Activated T-cell treated with anti-CD3 and anti-CD28 coated beads, Interleukin-2, amount 50 U/mL, for 24 hours (primary cell): ENCODE data around the gene FHL2.

Experiments
- DNase-seq: peaks from one replicate; pipeline ENCODE4 v3.0.0-alpha.2; 2020
- H3K27ac Mint-ChIP-seq: 2 replicates; pipeline ENCODE4 v1.8.0; 2020; ENCODE audit warnings: mild to moderate bottlenecking, mixed read lengths
- H3K27me3 Mint-ChIP-seq: 2 replicates; pipeline ENCODE4 v1.8.0; 2020; ENCODE audit warnings: mixed read lengths
- H3K36me3 Mint-ChIP-seq: 2 replicates; pipeline ENCODE4 v1.8.0; 2020; ENCODE audit warnings: low read depth, mixed read lengths
- H3K4me1 Mint-ChIP-seq: 2 replicates; pipeline ENCODE4 v1.8.0; 2020; ENCODE audit warnings: low read depth, mixed read lengths
- H3K4me3 Mint-ChIP-seq: 2 replicates; pipeline ENCODE4 v1.8.0; 2020; ENCODE audit warnings: mild to moderate bottlenecking, moderate library complexity, mixed read lengths
- H3K9me3 Mint-ChIP-seq: 2 replicates; pipeline ENCODE4 v1.8.0; 2020; ENCODE audit warnings: mixed read lengths

The FHL2 gene

DNA sequence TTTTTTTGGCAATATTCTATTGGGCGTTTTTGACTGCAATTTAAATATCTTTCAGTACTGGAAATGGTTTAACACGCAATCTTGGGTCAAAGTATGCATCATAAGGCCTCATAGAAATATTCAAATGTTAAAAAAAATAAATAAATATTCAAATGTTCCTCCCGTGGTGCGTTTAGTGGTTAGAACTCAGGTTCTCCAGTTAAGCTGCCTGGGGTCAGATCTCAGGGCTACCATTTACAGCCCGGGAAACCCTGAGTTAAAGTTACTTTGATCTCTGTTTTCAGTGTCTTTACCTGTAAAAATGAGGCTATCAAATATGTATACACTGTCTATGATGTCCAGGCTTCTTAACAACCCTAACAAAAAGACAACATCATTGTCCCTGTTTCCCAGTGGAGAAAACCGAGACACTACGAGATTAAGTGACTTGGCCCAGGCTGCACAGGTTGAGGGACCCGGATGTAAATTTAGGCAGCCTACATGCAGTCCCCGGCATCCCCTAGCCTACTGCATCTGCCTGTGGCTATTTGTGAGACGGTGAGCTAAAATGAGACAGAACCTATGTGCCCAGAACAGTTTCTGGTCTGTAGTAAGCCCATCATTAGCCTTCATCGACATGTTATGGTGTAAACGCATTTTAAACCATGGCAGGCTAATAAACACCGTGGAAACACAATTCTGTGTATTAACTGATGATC is 1.7 kb downstream of the FHL2 start:
- H3K4me1 Mint-ChIP-seq: peaks cover 19% of the 10 kb centered on the region
- no peak for DNase-seq
- no peaks in the 10 kb centered on the region for H3K36me3 Mint-ChIP-seq
- H3K9me3 Mint-ChIP-seq: no peaks in the 10 kb centered on the region
- peak overlapping the region; percentile 32 for H3K4me3 Mint-ChIP-seq
- peaks cover 24% of the 10 kb centered on the region for H3K27me3 Mint-ChIP-seq
- no peak overlapping the region for H3K27ac Mint-ChIP-seq

DNA sequence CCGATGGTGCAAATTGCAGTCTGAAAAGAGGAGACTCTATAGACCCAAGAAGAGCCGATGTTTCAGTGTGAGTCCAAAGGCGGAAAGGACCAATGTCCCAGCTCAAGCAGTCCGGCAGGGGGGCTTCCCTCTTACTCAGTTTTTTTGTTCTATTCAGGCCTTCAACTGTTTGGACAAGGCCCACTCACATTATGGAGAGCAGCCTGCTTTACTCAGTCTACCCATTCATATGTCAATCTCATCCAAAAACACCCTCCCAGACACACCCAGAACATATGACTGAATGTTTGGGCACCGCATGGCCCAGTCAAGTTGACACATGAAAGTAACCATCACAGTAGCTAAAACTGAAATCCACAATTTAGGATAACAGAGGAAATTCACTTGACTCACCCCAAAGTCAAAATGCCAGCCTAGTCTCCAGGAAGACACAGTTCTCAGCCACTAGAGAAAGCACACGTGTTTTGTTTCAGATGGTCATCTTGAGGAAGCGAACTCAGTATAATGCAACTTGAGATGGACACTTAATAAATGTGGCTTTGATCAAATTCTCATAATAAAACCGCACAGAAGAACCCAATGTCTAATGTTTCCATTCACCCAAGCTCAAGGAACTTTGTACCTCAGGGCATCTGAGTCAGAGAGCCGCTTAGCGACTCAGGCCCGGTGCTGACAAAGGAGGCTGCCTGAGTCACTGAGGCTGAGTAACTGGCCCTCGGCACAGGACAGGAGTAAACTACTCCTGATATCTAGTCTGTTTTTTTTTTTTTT is 2.4 kb downstream of the FHL2 start:
- Mint-ChIP-seq H3K9me3 (no peaks in the 10 kb centered on the region), H3K27me3 (peaks cover 24% of the 10 kb centered on the region), H3K4me1 (peaks cover 19% of the 10 kb centered on the region), H3K4me3 (no peak overlapping the region), H3K36me3 (no peaks in the 10 kb centered on the region), H3K27ac (peak overlapping the region; percentile 80)
- DNase-seq: peak; percentile 47

DNA sequence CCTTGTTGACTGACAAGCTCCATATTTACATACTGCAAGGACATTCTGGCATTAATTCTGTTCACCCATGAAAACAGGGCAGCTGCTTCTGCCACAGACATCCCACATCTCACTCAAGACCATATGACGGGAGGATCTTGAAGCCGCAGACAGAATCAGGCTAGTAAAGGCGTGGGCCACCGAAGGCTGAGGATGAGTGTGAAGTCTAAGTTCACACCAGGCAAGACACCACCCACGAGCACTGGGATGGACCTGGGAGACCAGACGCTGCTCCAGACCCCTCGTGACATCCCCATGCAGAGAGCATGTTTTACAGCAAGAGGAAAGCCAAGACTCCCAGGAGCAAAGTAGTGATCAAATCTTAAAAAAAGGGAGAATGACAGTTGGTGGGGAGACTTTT is 3.2 kb downstream of the FHL2 start:
- DNase-seq: no peak
- Mint-ChIP-seq H3K36me3 (no peaks in the 10 kb centered on the region), H3K27ac (no peak overlapping the region), H3K4me1 (peaks cover 19% of the 10 kb centered on the region), H3K4me3 (no peak overlapping the region), H3K9me3 (no peaks in the 10 kb centered on the region), H3K27me3 (peaks cover 24% of the 10 kb centered on the region)

DNA sequence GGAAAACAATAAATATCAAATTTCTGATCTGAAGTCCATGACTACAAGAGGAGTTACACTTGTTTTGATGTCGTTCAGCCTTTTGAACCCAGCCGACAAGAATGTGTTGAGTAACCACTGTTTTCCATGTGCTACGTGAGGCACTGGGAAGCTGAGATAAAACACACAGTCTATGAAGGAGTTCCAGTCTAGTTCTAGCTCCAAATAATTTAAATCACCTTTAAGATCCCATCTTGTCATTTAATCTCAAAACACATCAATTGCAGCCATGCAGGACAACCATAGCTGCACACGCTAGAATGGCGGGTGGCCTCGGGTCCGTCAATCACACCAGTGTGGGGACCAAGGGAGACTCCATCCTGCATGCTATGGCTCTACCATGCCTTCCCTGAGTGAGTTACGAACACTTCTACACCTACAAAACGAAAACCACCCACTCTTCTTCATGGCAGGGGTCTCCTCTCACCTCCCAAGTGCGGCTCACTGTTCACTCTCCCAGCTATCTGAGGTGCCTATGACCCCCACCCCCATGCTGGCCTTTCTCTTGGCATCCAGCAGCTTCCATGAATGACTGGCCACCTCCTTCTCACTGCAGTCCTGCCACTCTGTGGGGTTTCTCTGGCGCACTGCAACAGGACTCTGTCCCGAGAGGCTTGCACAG is 3.8 kb downstream of the FHL2 start:
- no peak for DNase-seq
- Mint-ChIP-seq H3K4me1 (peaks cover 19% of the 10 kb centered on the region), H3K4me3 (no peak overlapping the region), H3K27me3 (peaks cover 21% of the 10 kb centered on the region), H3K36me3 (no peaks in the 10 kb centered on the region), H3K9me3 (no peaks in the 10 kb centered on the region), H3K27ac (no peak overlapping the region)

DNA sequence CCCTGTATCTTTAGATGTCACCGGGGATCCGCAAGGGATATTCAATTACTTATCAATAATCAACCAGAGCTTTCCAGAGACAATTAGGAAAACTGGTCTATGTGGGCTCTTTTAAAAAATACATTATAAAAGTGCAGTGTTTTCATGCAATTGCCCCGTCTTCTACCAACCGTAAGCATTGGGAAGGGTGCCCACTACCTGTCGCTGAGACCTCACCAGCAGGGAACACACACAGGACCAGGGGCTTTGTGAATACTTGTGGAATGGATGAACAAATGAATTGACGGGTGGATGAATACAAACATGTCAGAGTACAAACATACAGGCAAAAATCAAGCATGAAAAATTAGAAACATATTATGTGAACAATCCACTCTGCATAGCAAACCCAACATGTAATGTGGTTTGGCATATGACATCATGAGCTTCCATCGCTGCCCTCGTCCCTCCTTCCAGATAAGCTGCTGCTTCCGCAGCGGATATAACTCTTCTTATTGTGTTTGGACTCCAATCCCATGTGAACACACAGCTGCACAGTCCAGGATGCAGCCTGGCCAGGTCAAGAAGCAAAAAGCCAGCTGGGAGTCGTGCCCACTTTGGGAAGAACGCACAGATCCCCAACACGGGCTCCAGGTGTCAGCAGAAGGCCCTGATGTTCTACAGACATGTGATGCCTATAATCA is 5.3 kb downstream of the FHL2 start:
- Mint-ChIP-seq H3K4me1 (peaks cover 17% of the 10 kb centered on the region), H3K27me3 (peaks cover 10% of the 10 kb centered on the region), H3K27ac (no peak overlapping the region), H3K9me3 (no peaks in the 10 kb centered on the region), H3K36me3 (no peaks in the 10 kb centered on the region), H3K4me3 (no peak overlapping the region)
- no peak for DNase-seq

DNA sequence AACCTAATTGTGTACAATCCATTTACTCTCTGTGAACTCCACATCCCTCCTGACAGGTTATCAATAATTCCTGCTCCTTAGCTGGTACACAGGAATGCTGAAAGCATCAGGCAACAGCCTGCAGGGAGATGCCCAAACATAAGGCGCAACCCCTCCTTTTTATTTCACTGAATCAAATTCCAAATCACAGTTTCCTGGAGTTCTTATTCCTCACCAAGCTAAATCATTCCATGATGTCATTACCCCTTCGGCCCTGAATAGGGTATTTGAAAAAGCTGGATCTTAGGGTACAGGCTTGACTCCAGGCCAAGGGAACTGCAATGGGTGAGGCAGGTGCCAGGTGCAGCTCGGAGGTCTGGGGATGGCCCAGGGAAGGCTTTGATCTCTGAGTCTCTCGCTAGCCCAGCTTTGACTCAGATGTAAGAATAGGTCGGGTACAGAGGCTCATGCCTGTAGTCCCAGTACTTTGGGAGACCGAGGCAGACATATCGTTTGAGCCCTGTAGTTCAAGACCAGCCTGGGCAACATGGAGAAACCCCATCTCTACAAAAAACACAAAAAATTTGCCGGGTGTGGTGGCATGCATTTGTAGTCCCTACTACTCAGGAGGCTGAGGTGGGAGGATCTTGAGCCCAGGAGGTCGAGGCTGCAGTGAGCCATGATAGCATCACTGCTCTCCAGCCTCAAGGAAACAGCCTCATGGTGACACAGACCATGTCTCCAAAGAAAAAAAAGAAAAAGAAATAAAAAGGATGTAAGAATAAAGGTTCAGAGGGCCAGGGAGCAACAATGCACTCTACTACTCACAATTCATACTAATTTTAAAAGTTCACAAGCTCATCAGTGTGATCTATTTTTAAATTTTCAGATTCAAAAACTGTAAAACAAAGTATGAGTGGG is 6.8 kb downstream of the FHL2 start:
- no peaks in the 10 kb centered on the region for H3K36me3 Mint-ChIP-seq
- H3K4me3 Mint-ChIP-seq: no peak overlapping the region
- H3K27me3 Mint-ChIP-seq: peaks cover under 1% of the 10 kb centered on the region
- H3K4me1 Mint-ChIP-seq: peaks cover 8% of the 10 kb centered on the region
- no peaks in the 10 kb centered on the region for H3K9me3 Mint-ChIP-seq
- no peak overlapping the region for H3K27ac Mint-ChIP-seq
- no peak for DNase-seq

DNA sequence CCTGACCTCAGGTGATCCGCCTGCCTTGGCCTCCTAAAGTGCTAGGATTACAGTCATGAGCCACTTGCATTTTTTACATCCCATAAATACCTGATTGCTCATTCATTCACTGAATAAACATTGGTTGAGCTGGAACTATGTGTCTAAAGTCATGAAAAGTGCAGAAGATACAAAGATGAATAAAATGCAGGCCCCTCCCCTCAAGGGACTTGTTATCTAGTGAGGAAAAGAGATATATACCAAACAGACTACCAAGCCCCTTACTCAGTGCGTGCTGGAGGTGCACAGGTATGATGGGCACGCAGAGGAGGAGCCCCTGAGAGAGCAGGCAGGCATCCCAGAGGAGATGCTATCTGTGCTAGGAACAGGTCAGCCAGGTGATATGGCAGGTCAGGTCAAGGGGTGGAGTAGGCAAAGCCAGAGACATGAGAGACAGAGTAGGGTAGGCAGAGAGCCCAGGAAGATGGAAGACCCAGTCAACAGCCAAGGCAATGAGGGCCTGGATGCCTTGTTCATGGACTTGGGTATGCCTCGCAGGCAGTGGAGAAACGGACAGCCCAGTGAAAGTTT is 7.7 kb downstream of the FHL2 start:
- H3K36me3 Mint-ChIP-seq: no peaks in the 10 kb centered on the region
- H3K9me3 Mint-ChIP-seq: no peaks in the 10 kb centered on the region
- H3K4me1 Mint-ChIP-seq: no peaks in the 10 kb centered on the region
- H3K27me3 Mint-ChIP-seq: no peaks in the 10 kb centered on the region
- H3K4me3 Mint-ChIP-seq: no peak overlapping the region
- no peak overlapping the region for H3K27ac Mint-ChIP-seq
- no peak for DNase-seq

DNA sequence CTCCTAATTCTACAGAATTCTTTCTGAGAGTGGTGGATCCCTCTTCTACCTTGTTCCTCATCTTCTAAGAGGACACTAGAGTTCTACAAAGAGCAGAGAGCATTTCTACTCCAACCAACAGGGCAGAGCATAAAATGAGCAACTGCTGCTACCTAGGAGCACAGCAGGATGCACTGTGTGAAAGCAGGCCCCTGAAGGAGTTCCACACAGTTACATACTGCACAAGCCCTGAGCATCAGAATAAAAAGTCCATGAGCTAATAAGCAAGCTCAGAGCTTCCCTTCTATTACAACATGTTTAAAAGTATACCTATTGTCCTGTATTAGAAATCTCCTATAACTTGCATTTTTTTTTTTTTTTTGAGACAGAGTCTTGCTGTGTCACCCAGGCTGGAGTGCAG is 8.4 kb downstream of the FHL2 start:
- H3K36me3 Mint-ChIP-seq: no peaks in the 10 kb centered on the region
- H3K27ac Mint-ChIP-seq: no peak overlapping the region
- no peaks in the 10 kb centered on the region for H3K27me3 Mint-ChIP-seq
- no peaks in the 10 kb centered on the region for H3K4me1 Mint-ChIP-seq
- no peaks in the 10 kb centered on the region for H3K9me3 Mint-ChIP-seq
- no peak overlapping the region for H3K4me3 Mint-ChIP-seq
- DNase-seq: no peak

DNA sequence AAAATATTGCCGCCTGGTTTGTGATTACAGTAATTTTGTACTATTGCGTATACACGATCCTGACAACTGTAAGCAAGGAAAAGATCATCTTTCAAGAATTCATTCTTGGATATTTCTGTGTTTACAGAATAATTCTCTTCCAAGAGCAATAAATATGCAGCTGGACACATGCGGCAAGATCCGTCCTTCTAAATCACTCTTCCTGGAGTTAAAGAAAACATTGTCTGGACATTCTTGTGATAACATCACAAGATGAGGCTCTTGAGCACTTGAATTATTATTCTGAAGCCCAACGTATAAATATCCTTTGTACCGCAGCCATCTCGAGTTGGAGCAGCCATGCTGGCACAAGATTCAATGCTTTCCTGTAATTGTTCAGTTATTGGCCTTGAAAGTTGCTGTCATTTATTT is 9.9 kb downstream of the FHL2 start:
- no peaks in the 10 kb centered on the region for H3K27me3 Mint-ChIP-seq
- no peaks in the 10 kb centered on the region for H3K36me3 Mint-ChIP-seq
- no peaks in the 10 kb centered on the region for H3K4me1 Mint-ChIP-seq
- no peaks in the 10 kb centered on the region for H3K9me3 Mint-ChIP-seq
- H3K4me3 Mint-ChIP-seq: no peak overlapping the region
- H3K27ac Mint-ChIP-seq: no peak overlapping the region
- no peak for DNase-seq

DNA sequence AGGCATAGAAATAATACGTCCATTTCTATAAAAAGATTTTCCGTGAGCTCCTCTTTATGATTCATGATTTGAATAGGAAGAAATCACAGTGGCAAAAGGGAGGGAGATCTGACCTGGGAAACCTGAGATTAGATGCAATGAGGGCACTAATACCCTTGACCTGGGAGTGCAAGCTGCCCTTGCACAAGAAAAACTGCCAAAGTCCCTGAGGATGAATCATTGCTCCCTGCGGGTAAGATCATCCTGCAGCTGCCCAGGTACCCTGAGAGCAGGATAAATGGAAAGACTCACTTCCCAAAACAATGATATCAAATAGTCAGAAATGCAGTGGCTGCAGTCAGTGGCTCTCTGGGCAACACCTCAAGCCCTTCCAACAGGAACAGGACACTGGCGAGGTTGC is 11.6 kb downstream of the FHL2 start:
- H3K27ac Mint-ChIP-seq: no peak overlapping the region
- no peaks in the 10 kb centered on the region for H3K9me3 Mint-ChIP-seq
- H3K27me3 Mint-ChIP-seq: no peaks in the 10 kb centered on the region
- no peak overlapping the region for H3K4me3 Mint-ChIP-seq
- DNase-seq: no peak
- H3K4me1 Mint-ChIP-seq: no peaks in the 10 kb centered on the region
- no peaks in the 10 kb centered on the region for H3K36me3 Mint-ChIP-seq

DNA sequence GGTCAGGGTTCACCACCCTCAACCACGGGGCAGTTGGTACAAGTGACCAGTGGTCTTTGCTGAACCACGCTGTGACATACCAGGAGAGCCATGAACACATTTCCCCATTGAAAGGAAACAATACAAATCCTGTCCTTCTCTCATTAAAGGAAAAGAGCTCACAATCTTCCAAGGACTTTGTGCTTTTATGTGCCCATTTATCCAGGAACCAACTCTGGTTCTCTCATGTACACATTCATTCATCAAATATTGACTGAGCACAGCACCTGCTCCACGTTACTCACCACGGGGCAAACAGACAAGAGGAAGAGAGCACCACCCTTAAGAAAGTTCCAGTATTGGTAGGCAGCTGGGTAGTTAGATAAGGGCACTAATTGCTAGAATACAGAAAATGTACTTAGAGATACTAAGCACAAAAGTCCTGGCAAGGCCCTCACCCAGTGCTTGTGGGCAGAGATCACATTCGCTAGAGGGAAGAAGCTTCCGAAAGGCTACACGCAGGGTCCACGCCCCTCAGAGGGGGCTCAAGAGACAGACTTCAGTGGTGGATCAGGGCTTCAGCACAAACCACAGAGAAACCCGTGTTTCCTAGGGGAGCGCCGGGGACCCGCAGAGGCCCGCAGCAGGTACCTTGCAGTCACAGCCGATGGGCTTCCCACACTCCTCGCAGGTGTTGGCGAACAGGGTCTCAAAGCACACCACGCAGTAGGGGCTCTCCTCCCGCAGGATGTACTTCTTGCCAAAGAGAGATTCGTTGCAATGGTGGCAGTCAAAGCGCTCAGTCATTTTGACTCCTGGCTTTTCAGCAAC is 12.9 kb downstream of the FHL2 start:
- no peak for DNase-seq
- no peak overlapping the region for H3K4me3 Mint-ChIP-seq
- H3K27ac Mint-ChIP-seq: no peak overlapping the region
- no peaks in the 10 kb centered on the region for H3K36me3 Mint-ChIP-seq
- no peaks in the 10 kb centered on the region for H3K9me3 Mint-ChIP-seq
- no peaks in the 10 kb centered on the region for H3K4me1 Mint-ChIP-seq
- H3K27me3 Mint-ChIP-seq: no peaks in the 10 kb centered on the region

DNA sequence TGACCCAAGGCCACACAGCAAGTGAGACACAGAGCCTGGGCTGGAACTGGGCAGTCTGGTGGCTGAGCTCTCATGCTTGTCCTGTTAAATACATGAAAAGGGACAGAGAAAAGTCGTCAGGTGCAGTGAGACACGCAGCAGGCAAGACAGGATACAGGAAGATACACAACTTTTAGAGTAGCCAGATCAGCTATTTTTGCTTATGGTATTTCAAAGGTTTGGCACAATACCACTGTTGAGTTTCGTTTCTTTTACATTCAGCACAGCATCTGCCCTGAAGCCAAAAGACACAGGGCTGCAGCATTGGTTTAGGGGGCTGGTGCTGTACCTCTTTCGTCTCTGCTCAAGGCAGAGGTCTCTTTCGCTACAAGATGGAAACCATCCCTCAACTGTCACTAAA is 14.0 kb downstream of the FHL2 start:
- no peak overlapping the region for H3K27ac Mint-ChIP-seq
- H3K36me3 Mint-ChIP-seq: no peaks in the 10 kb centered on the region
- no peaks in the 10 kb centered on the region for H3K9me3 Mint-ChIP-seq
- no peaks in the 10 kb centered on the region for H3K4me1 Mint-ChIP-seq
- no peaks in the 10 kb centered on the region for H3K27me3 Mint-ChIP-seq
- no peak for DNase-seq
- H3K4me3 Mint-ChIP-seq: no peak overlapping the region

DNA sequence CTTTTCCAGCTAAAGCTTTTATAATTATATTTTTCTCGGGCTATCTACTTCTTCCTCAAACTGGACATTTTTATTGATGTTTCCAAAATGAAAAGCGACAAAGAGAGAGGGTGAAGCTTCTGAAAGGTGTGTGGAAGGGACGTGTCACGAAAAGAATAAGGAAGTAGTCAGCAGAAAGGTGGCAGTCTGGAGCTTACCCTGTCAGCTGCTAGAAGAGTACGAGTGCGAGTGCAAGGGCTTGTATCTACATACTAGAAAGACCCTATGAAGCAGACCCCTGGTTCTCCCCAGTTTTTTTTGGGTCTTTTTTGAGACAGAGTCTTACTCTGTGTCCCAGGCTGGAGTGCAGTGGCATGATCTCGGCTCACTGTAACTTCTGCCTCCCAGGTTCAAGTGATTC is 14.6 kb downstream of the FHL2 start:
- DNase-seq: no peak

More for the DNA sequence above, 14.6 kb downstream of the FHL2 start:
- Mint-ChIP-seq H3K4me3 (no peak overlapping the region), H3K27ac (no peak overlapping the region), H3K4me1 (no peaks in the 10 kb centered on the region), H3K27me3 (no peaks in the 10 kb centered on the region), H3K36me3 (no peaks in the 10 kb centered on the region), H3K9me3 (no peaks in the 10 kb centered on the region)
